GM20000 (cell line): ENCODE measurements around the gene FRMD4A.

Experiments
- DNase-seq: peaks from one replicate; pipeline ENCODE4 v3.0.0; 2012; ENCODE audit warnings: low spot score
- TF ChIP-seq, protein P1 (sequence below): IDR thresholded peaks from 2 replicates; pipeline ENCODE4 v1.5.1; 2012; ENCODE audit warnings: mild to moderate bottlenecking, control low read depth; ENCODE audit errors: extremely low read depth, missing control alignments

The FRMD4A gene

DNA sequence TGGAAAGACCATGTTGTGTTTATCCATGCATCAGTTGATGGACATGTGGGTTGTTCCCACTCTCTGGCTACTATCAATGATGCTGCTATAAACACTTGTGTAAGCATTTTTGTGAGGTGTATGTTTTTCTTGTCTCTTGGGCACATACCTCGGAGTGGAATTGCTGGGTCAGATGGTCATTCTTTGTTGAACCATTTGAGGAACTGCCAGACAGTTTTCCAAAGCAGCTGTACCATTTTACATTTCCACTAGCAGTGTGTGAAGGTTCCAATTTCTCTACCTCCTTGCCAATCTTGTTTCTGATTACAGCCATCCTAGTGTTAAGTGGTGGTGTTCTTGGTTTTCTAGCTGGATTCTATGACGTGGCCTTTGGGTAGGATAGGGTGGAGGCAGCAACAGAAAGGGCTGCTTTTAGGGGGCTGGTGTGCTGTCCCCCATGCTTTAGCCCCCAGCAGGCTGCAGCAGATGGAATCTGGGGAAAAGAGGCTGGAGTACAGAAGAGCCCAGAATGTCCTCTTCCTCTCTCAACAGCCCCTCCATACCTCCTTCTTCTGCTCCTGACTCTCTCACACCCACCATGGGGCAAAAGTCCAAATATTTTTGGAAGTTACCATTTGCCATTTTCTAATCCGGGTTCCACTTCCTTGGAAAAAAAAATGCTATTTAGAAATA lies 352.7 kb downstream of the FRMD4A start:
- DNase-seq = no peak
- TF ChIP-seq, protein P1, sequence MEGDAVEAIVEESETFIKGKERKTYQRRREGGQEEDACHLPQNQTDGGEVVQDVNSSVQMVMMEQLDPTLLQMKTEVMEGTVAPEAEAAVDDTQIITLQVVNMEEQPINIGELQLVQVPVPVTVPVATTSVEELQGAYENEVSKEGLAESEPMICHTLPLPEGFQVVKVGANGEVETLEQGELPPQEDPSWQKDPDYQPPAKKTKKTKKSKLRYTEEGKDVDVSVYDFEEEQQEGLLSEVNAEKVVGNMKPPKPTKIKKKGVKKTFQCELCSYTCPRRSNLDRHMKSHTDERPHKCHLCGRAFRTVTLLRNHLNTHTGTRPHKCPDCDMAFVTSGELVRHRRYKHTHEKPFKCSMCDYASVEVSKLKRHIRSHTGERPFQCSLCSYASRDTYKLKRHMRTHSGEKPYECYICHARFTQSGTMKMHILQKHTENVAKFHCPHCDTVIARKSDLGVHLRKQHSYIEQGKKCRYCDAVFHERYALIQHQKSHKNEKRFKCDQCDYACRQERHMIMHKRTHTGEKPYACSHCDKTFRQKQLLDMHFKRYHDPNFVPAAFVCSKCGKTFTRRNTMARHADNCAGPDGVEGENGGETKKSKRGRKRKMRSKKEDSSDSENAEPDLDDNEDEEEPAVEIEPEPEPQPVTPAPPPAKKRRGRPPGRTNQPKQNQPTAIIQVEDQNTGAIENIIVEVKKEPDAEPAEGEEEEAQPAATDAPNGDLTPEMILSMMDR = no peak

- no peak for DNase-seq
- TF ChIP-seq, protein P1 = no peak
These were observed 357.0 kb downstream of the FRMD4A start for GRCh38 chr10:13973742-13974141.

DNA sequence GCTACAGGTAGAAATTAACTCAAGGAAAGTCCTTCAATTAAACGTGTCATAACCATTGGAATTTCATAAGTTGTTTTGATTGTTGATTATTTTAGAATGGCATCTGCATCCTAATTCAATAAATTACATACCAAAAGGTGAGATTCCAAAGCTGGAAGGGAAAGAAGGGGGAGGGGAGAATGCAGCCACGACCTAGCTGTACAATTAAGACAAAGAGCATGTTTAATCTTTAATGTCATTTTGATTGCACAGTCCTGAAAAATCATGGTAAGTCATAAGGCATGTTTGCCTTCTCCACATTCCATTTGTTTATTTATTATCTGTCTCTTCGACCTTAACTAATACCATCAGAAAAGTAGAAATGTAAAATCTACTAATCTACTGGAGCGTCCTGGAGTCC lies 358.1 kb downstream of the FRMD4A start:
- TF ChIP-seq, protein P1 = no peak
- DNase-seq = no peak

DNA sequence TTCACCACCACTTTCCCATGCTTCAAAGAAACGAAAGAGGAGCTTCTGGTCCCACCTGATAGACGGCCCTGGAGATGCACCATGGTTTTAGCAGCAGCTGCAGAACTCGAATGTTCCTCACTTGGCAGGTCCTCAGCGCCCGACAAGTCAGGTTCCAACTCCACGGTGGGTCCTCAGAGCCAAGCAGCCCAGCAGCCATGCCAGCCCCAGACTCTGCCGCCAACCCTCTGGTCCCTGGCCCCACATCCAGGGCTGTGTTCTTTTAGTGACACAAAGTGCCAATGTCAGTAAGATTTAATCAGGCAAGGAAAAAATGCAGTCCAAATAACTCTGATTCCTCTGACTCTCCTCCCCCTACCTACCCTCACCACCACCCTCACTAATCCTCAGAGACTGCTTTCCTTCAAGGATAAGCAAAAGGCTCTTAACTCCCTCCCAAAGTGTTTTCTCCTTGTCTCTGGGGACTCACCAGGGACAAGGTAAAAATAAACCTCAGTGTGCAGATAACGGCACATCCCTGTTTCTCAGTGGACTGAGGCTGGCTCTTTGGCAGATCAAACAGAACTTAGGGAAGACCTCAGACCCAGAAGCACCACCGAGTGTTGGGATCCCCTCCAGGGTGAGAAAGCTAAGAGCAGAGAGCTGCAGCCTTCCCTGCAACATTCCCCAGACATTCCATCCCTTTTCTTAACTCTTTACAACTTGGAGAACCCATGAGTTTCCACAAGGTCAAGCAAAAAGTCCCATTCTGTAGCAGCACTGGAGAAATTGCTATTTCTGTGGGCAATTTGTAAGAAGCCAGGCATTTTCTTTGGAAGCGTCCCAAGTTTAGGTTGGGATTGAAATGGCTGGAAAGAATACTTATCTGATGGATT lies 358.9 kb downstream of the FRMD4A start:
- no peak for DNase-seq
- TF ChIP-seq, protein P1 = no peak

GRCh38 chr10:13970957-13971353 lies 359.8 kb downstream of the FRMD4A start:
- no peak for DNase-seq
- TF ChIP-seq, protein P1 = no peak

- no peak for DNase-seq
- TF ChIP-seq, protein P1 = no peak
These were observed 360.3 kb downstream of the FRMD4A start for GRCh38 chr10:13970236-13970956.

DNA sequence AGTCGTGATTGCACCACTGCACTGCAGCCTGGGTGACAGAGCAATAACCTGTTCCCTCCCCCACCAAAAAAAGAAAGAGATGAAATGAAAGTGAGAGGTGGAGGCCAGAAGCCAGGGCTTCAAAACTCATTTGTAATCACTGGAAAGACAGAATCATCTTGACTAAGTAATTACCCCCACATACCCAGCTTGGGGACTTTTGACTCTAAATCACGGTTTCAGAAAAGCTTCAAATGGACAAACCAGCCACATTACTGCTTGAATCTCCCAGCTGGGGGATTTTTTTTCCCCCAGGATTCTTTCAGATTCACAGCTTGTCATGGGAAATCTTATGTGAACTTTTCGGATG lies 361.0 kb downstream of the FRMD4A start:
- TF ChIP-seq, protein P1 = no peak
- peak; percentile 62 for DNase-seq
